C4-2B (cell line): Measurements from ENCODE around the gene GNAS-AS1.
A peak's percentile ranks its signal among the peaks of the same experiment; 100 is the strongest.

ENCODE experiments used
- H3K27ac ChIP-seq: fragments of 450-650 bp; 2 replicates; pipeline ENCODE4 v1.5.1; 2017
- CTCF ChIP-seq: fragments of 450-650 bp; conservative IDR thresholded peaks from 2 replicates; pipeline ENCODE4 v1.5.1; 2017; ENCODE audit warnings: mild to moderate bottlenecking
- ZFX ChIP-seq: fragments of 450-650 bp; IDR thresholded peaks from 2 replicates; pipeline ENCODE4 v1.6.1; 2017

The GNAS-AS1 gene

GRCh38 chr20:58894652-58895447, 44.1 kb upstream of the GNAS-AS1 start:
- H3K27ac ChIP-seq: no peak overlapping the region
- TF ChIP-seq CTCF (no peak), ZFX (no peak)

GRCh38 chr20:58893355-58894120, 42.8 kb upstream of the GNAS-AS1 start:
- TF ChIP-seq CTCF (no peak), ZFX (no peak)
- H3K27ac ChIP-seq: no peak overlapping the region

- peak overlapping the region; percentile 92 for H3K27ac ChIP-seq
- TF ChIP-seq ZFX (no peak), CTCF (no peak)
Observed at GRCh38 chr20:58892932-58893224, 42.2 kb upstream of the GNAS-AS1 start.

- peak; percentile 71 for TF ChIP-seq ZFX
- TF ChIP-seq CTCF: no peak
- H3K27ac ChIP-seq: peak overlapping the region; percentile 92
Observed at GRCh38 chr20:58892141-58892931, 41.6 kb upstream of the GNAS-AS1 start.

GRCh38 chr20:58891718-58892140, 41.0 kb upstream of the GNAS-AS1 start:
- TF ChIP-seq ZFX: no peak
- no peak for TF ChIP-seq CTCF
- peak overlapping the region; percentile 92 for H3K27ac ChIP-seq

GRCh38 chr20:58891086-58891717, 40.5 kb upstream of the GNAS-AS1 start:
- no peak for TF ChIP-seq CTCF
- no peak for TF ChIP-seq ZFX
- peak overlapping the region; percentile 92 for H3K27ac ChIP-seq
